Measurements from ENCODE around the gene NR0B2. TPM values are rescaled to one million over a fixed set of nuclear protein-coding genes. Genes with fewer than 3 reads are reported as not detected.

NR0B2 gene
- total RNA-seq, 1 experiment from 2014 or later, result not detected

- H3K27me3 ChIP-seq (ENCODE audit: insufficient read depth, low read length), result no peaks in the 10 kb centered on the region
- H3K4me2 ChIP-seq (ENCODE audit: low read length), result no peak overlapping the region
- ATAC-seq (no peak), DNase-seq (ENCODE audit: low read depth, low spot score) (no peak)
- H3K9ac ChIP-seq (ENCODE audit: low read length), result no peak overlapping the region
- no peaks in the 10 kb centered on the region for H4K20me1 ChIP-seq (ENCODE audit: insufficient read depth)
- no peak overlapping the region for H3K27ac ChIP-seq (ENCODE audit: low read depth, low read length)
- no peaks in the 10 kb centered on the region for H3K9me3 ChIP-seq (ENCODE audit: control insufficient read depth in 1 of 2, insufficient read depth in 1 of 2, low read depth in 1 of 2, low read length in 2 of 2)
- no peak for TF ChIP-seq ATF3 (IDR thresholded peaks at IDR 0.05)
- TF ChIP-seq EZH2phosphoT487 (IDR thresholded peaks at IDR 0.05; ENCODE audit: borderline replicate concordance), result no peak
- no peak for TF ChIP-seq EZH2 (IDR thresholded peaks at IDR 0.05)
- TF ChIP-seq, protein P1, sequence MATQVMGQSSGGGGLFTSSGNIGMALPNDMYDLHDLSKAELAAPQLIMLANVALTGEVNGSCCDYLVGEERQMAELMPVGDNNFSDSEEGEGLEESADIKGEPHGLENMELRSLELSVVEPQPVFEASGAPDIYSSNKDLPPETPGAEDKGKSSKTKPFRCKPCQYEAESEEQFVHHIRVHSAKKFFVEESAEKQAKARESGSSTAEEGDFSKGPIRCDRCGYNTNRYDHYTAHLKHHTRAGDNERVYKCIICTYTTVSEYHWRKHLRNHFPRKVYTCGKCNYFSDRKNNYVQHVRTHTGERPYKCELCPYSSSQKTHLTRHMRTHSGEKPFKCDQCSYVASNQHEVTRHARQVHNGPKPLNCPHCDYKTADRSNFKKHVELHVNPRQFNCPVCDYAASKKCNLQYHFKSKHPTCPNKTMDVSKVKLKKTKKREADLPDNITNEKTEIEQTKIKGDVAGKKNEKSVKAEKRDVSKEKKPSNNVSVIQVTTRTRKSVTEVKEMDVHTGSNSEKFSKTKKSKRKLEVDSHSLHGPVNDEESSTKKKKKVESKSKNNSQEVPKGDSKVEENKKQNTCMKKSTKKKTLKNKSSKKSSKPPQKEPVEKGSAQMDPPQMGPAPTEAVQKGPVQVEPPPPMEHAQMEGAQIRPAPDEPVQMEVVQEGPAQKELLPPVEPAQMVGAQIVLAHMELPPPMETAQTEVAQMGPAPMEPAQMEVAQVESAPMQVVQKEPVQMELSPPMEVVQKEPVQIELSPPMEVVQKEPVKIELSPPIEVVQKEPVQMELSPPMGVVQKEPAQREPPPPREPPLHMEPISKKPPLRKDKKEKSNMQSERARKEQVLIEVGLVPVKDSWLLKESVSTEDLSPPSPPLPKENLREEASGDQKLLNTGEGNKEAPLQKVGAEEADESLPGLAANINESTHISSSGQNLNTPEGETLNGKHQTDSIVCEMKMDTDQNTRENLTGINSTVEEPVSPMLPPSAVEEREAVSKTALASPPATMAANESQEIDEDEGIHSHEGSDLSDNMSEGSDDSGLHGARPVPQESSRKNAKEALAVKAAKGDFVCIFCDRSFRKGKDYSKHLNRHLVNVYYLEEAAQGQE (IDR thresholded peaks at IDR 0.05; ENCODE audit: low read depth), result no peak
- no peak for TF ChIP-seq ZFX (IDR thresholded peaks at IDR 0.05)
- no peak overlapping the region for H2AFZ ChIP-seq (ENCODE audit: low read depth, low read length, poor library complexity, severe bottlenecking)
- peaks cover 16% of the 10 kb centered on the region; the same call in 1 of the 2 replicates for H3K79me2 ChIP-seq (ENCODE audit: insufficient read depth, low read length)
- ChIA-PET CTCF (no interaction called here), POLR2A (no interaction called here), RAD21 (ENCODE audit: low non-redundant PET in 1 of 2, low total read pairs in 2 of 2, uncharacterized antibody in 2 of 2, unreplicated experiment in 2 of 2) (no interaction called here)
- peaks cover 9 to 17% of the 10 kb centered on the region in 2 experiments for H3K4me1 ChIP-seq (ENCODE audit: control insufficient read depth in 1 of 2, insufficient read depth in 2 of 2, low read length in 2 of 2)
- BruUV-seq (replicated peaks), result no TSS peak
- intact Hi-C loops (cut with micrococcal nuclease), result no loop called here
- no peaks in the 10 kb centered on the region for H3K9me2 ChIP-seq (ENCODE audit: insufficient read depth)
- H3K36me3 ChIP-seq (ENCODE audit: control insufficient read depth in 1 of 2, insufficient read depth in 2 of 2, low read length in 2 of 2), result peaks cover 39 to 44% of the 10 kb centered on the region in 2 experiments; a peak in 3 of 4 replicates
- no peak overlapping the region for H3K4me3 ChIP-seq (replicated peaks in 1 of 2; ENCODE audit: low read depth in 1 of 2, low read length in 2 of 2)
Observed at GRCh38 chr1:26945728-26946127, 32.0 kb upstream of the NR0B2 start.

DNA sequence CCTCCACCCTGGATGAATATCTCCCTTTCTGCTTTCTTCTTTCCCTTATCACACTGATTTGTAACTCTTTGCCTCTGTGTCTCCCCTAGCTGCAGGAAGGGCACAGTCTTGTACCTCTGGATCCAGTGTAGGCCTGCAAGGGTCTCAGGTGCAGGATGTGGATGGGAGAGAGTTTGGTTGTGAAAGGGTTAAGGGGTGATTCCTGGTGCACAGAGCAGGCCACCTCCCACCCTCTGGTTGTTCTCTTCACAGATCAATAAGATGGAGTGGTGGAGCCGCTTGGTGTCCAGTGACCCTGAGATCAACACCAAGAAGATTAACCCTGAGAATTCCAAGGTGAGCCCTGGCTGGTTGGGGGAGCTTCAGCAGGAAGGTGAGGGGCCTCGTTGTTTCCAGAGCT, 31.4 kb upstream of the NR0B2 start:
- intact Hi-C loops (cut with micrococcal nuclease), result no loop called here
- CTCF ChIA-PET, result no interaction called here
- H3K4me2 ChIP-seq (ENCODE audit: low read length), result no peak overlapping the region

More for the DNA sequence above, 31.4 kb upstream of the NR0B2 start:
- TF ChIP-seq, protein P1 (IDR thresholded peaks at IDR 0.05; ENCODE audit: low read depth), result no peak
- BruUV-seq (replicated peaks), result no TSS peak
- Histone ChIP-seq H3K27me3 (ENCODE audit: insufficient read depth, low read length) (no peaks in the 10 kb centered on the region), H3K9me3 (ENCODE audit: control insufficient read depth in 1 of 2, insufficient read depth in 1 of 2, low read depth in 1 of 2, low read length in 2 of 2) (no peaks in the 10 kb centered on the region), H3K9me2 (ENCODE audit: insufficient read depth) (no peaks in the 10 kb centered on the region), H3K79me2 (ENCODE audit: insufficient read depth, low read length) (peaks cover 20% of the 10 kb centered on the region), H3K4me3 (replicated peaks in 1 of 2; ENCODE audit: low read depth in 1 of 2, low read length in 2 of 2) (no peak overlapping the region), H3K4me1 (ENCODE audit: control insufficient read depth in 1 of 2, insufficient read depth in 2 of 2, low read length in 2 of 2) (peaks cover 6 to 11% of the 10 kb centered on the region in 2 experiments), H2AFZ (ENCODE audit: low read depth, low read length, poor library complexity, severe bottlenecking) (no peak overlapping the region), H3K27ac (ENCODE audit: low read depth, low read length) (no peak overlapping the region), H3K9ac (ENCODE audit: low read length) (no peak overlapping the region), H3K36me3 (ENCODE audit: control insufficient read depth in 1 of 2, insufficient read depth in 2 of 2, low read length in 2 of 2) (peaks cover 38 to 39% of the 10 kb centered on the region in 2 experiments; a peak in 3 of 4 replicates), H4K20me1 (ENCODE audit: insufficient read depth) (no peaks in the 10 kb centered on the region)
- ChIA-PET RAD21 (ENCODE audit: low non-redundant PET in 1 of 2, low total read pairs in 2 of 2, uncharacterized antibody in 2 of 2, unreplicated experiment in 2 of 2) (no interaction called here), POLR2A (no interaction called here)
- no peak for ATAC-seq
- no peak for DNase-seq (ENCODE audit: low read depth, low spot score)
